HG03139 (cell line): ENCODE results near the gene CXCR3.
"Not testable (repeated sequence)": the region's sequence is repeated elsewhere in the genome, so short reads cannot be mapped to it uniquely, and the experiment has no call there.

Experiments used
- ATAC-seq: cut with Tn5 transposase; IDR thresholded peaks from one replicate; pipeline ENCODE4 v1.9.1; 2021; ENCODE audit not compliant: unreplicated experiment

The CXCR3 gene

DNA sequence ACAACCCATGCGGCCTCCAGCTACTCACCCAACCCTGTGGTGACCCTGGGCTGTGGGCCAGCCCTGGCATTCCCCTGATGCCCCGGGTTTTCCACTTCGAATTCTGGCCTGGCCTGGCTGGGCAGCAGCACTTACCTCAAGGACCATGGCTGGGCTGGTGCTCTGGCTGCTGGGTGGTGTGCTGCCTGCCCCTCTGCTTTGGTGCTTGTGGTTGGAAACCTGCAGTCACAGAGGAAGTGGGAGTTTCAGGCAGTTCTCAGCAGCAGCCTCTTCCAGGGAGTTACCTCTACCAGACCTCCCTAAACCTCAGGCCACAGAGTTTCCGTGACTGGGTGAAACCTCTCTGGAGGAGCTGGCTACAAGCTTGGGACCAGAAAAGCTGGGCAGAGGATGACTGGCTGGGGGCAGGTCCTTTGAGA lies at the start of gene CXCR3:
TSS of gene CXCR3 (minus strand) at position 209 of the 419 bp plus-strand sequence. CDS start at position 147, 62 bp downstream.
- ATAC-seq, result peak; percentile 51

DNA sequence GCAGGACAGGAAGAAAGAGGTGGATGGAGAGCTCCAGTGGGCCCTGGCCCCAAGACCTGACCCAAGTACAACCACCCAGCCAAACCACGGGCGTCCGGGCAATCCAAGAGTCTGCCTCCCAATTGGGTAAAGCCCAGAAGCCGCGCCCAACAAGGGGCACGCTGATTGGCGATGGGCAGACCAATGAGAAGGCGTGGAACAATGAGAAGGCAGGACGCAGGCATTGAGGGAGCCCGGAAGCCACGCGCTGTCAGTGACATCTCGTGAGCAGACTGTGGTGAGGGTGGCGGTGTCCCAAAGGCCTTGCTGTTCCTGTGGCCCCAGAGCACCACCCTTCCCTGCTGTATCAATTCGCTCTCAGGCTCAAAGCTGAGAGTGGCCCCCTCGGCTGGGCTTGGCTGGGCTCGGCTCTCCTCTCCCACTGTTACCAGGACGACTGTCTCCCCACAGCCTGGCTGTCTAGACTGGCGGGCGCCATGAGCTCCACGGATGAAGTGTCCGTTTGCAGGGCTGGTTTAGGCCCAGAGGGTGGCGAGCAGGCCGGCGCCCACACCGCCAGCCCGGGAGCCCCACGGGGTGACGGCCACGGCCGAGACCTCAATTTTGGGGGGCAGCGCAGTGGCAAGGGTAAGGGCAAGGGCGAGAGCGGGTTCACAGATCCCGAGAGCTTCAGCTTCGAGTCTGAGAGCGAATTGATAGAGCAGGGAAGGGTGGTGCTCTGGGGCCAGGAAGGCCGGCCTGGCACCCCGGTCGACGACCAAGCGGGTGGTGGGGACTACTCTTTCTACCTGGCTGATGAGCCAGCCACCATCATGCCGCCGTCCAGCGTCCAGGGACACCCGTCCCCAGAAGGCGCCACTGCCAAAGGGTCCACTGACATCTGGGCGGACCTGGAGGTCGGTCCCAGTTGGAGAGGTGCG lies 49.3 kb upstream of the CXCR3 start, which contains the start of gene LOC101059915:
TSS of gene LOC101059915 (plus strand) at position 219 of the 920 bp plus-strand sequence.
- no peak for ATAC-seq

DNA sequence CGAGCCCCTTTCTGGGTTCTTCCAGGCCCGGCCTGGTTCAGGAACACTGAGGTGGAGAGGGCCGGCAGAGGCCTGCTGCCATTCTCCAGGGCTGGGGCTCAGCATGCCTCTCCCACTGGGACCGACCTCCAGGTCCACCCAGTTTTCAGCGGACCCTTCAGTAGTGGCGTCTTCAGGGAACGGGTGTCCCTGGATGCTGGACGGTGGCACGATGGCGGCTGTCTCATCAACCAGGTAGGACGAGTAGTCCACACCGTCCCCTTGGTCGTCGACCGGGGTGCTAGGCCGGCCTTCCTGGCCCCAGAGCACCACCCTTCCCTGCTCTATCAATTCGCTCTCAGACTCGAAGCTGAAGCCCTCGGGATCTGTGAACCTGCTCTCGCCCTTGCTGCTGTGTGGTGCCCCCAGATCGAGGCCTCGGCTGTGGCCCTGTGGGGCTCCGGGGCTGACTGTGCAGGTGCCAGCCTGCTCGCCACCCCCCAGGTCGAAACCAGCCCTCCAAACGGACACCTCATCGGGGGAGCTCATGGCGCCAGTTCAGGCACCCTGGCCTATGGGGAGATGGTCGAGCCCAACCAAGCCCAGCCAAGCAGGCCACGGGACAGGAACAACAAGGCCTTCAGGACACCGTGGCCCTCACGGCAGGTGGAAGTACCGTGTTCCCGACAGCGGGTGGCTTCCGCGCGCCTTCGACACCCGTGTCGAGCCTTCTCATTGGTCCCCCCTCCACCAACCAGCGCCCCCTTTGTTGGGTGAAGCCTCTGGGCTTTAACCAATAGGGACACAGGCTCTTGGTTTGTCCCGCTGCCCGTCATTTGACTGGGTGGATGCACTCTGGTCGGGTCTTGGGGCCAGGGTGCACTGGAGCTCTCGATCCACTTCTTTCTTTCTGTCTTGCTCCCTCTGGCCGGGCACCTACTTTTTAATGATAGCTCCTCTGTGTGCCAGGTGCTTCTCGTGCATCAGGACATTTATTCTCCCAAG lies 48.2 kb upstream of the CXCR3 start:
- no peak for ATAC-seq

DNA sequence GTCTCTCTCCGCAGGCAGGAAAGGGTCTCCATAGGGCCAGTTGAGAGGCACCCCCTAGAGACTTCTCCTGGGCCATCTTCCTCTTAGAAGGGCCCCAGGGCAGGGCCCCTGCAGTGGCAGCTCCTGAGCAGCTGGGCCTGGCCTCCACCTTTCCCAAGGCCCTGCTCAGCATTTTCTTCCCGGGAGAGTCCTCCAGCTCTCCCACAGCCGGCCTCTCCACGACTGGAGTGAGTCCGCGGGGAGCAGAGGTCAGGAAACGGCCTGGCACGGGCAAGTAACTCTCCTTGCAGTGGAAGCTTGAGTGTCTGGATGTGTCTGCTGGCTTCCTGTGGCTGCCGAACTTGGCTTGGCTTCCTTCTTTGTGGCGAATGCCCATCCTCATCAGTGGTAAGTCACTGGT lies 47.4 kb upstream of the CXCR3 start:
- no peak for ATAC-seq

DNA sequence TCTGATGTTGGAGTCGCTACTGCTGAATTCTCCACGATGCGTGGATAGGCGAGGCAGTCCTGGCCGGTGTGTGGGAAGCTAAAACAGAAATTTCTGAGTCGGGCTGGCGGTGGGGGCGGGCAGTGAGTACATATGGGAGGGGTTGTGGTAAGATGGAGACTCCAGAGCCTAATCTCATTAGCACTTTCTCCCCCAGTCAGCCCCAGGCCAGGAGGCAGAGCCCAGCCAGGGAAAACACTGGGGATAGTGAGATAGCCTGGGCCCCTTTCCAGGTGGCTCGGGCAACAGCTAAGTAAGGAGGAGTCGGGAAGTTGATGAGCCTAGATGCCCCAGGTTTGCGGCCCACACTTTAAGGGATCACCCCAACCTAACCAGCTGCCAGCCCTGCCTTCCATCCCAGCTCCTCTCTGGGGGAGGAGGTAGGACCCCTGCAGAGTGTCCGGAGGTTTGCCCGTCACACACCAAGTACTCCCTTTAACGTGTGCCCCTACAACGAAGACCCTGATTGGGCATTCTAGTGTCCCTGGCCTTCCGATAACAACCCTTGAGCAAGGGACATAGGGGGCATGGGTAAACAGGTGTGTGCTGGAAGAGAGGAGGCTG lies 46.7 kb upstream of the CXCR3 start:
- ATAC-seq, result no peak

DNA sequence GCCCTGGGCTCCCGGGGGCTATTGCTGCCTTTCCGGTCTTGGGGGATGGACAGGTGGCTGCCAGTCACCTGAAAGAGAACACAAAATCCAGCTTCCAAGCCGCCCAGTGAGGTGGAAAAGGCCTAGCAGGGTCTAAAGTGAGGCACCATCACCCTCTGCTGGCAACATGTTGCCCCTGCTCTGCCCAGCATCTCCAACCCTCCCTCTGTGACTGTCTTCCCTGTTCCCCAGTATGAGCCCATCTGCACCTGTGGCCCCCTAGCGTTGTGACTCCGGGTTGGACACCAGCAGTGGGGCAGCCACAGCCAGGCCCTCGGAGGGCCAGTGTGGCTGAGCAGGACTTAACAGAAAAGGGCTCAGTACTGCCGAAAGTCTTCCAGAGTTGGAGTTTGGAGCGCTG lies 45.9 kb upstream of the CXCR3 start:
- peak; percentile 53 for ATAC-seq

DNA sequence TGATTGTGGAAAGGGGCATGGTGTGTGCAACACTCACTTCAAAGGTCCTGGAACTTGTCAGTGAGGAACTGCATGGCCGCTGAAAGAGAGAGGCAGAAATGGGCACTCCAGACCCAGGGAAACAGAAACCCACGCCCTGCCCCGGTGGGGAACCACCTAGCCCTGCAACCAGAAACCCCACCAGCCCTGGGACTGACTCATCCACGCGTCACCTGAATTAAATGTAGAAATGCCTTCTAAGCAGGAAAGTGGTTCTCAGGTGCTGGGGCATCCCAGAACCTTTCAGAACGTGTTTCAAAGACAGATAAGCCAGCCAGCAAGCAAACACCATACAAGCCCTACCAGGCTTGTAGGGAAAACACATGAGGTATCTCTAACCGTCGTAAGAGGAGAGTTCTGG lies 44.9 kb upstream of the CXCR3 start:
- not testable (repeated sequence) for ATAC-seq

DNA sequence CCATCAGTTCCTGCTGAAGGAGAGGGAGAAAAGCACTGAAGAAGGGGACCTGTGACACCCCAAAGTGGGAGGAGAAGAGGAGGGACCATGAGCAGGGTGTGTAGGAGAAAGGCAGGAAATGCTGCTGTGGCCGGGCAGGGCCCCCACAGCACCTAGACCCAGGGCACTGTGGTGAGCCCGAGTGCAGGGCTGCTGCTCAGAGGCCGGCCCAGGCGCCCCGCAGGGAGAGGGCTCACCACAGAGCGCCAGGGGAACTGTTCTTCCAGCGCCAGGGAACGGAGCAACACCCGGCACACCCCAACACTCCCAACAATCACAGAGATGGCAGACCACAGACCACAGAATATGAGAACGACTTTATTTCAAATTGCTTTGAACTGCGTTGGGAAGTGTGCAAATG lies 44.3 kb upstream of the CXCR3 start:
- ATAC-seq, result not testable (repeated sequence)

DNA sequence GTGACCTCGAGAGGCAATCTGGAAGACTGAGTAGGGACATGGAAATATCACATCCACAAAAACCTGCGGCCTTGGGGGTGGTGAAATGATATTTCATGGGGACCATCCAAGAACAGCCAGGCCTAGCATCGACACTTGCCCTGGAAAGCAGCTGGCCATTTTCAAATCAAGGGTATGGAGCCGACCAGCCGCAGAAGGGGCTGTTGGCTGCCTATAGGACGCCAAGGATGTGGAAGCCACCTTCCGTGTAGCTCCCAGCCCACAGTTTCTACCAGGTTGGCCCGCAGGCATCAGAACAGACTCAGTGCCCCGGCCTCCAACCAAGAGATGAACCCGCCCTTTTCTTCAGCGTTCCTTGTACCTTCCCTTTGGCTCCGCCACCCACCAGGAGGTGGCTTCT lies 43.6 kb upstream of the CXCR3 start:
- ATAC-seq, result no peak

DNA sequence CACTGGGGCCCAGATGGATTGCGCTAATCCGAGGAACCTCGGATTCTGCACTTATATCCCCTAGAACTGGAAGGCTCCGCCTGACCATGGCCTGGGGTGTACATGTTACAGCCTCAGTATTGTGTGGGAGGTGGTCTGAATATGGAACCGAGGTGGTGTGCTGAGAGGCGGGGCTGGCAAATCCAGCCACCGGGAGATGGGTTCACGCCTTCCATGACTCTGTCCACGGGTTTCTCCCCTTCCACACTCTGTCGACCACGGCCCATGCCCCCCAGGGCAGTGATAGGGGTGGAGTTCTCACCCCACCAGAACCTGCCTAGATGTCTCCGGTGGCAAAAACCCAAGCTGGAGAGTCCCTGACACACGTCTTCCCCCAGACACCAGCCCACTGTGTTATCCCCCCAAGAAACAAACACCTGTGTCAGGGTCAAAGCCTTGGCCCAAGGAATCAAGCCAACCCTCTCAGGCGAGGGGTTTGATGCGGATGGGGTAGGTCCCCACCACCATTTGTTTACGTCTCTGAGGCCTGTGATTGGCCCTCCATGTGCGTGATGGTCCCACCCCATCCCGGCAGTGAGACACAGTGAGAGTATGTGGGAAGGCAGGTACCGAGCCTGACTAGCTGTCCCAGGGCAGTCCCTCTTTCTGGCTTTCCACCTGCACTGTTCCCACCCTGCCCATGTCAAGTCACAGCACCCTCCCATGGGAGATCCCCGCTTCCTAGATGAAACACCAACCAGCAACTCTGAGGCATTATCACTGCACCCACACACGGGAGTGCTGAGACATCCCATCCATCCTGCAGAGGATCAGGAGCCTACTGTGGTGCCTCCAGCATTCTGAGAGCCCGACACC lies 42.5 kb upstream of the CXCR3 start:
- ATAC-seq, result no peak

DNA sequence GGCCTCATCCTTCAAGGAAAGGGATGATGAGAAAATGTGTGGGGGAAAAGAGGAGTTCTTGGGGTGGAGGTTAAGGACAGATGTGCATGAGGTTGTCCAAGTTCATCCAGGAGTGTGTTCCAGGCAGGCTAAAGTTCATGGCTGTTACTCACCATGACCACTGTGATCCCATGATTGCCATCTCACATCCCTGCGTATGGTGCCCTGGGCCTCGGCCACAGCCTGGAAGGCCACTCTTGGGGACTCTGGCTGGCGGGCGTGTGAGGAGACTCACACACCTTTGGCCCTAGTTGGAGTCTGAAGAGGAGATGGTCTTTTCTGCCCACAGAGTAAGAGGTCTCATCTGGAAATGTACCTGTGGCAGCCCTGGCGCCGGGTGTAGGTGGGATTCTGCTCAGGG lies 41.6 kb upstream of the CXCR3 start:
- ATAC-seq, result no peak

DNA sequence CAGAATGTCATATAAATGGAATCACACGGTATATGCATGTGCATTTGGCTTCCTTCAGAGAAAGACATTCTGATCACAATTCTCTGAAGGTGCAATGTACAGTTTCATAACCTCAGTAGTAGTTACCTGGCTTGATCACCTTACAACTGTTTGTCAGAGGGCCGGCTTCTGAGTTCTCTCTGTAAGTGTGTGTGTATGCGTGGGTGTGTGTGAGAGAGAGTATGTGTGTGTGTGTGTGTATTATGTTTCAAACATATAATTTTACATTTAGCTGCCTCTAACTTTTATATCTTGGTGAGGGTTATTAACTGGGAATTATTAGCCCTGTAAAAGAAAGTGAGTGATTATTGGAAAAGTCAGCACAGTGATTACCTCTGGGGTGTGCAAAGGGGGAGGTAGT lies 41.0 kb upstream of the CXCR3 start:
- ATAC-seq, result no peak

DNA sequence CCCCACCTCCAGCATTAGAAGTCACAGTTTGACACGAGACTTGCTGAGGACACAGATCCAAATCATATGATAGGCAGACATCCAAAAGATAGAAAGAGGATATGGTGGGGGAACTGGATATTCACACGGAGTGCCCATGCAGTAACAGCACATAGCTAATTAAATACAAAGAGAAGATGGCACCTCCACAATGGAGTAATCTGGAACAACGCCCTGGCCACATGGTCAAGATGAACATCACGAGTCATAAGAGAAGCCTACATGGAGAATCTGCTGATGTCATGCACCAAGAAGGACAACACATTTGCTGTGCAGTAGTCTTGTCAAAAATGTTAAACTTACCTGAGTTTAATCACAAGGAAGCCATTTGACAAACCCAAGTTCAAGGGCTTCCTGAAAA lies 39.0 kb upstream of the CXCR3 start:
- ATAC-seq, result no peak

DNA sequence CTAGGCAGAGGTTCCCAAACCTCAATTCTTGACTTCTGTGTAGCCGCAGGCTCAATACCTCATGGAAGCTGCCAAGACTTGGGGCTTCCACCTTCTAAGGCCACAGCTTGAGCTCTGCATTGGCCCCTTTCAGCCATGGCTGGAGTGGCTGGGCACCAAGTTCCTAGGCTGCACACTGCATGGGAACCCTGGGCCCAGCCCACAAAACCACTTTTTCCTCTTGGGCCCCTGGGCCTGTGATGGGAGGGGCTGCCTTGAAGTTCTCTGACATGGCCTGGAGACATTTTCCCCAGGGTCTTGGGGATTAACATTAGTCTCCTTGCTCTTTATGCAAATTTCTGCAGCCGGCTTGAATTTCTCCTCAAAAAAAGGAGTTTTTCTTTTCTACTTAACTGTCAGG lies 35.0 kb upstream of the CXCR3 start:
- ATAC-seq, result no peak

DNA sequence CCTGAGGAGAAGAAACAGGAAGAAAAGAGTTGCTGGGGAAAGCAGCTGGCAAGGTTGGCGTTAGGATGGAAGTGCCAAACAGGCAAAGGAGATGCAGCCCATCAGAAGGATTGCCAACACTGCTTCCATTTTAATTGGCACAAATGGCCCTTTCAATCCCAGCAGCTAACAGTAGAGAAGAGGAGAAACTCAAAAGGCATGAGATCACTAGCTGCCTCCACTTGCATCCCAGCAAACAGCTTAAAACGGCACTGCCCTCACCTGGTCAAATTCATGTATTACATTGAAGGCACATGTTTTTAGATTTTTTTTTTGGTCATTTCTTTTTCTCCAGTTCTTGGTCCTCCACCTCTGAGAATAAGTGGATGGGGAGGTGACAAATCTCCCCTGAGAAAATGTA lies 34.1 kb upstream of the CXCR3 start:
- ATAC-seq, result no peak

DNA sequence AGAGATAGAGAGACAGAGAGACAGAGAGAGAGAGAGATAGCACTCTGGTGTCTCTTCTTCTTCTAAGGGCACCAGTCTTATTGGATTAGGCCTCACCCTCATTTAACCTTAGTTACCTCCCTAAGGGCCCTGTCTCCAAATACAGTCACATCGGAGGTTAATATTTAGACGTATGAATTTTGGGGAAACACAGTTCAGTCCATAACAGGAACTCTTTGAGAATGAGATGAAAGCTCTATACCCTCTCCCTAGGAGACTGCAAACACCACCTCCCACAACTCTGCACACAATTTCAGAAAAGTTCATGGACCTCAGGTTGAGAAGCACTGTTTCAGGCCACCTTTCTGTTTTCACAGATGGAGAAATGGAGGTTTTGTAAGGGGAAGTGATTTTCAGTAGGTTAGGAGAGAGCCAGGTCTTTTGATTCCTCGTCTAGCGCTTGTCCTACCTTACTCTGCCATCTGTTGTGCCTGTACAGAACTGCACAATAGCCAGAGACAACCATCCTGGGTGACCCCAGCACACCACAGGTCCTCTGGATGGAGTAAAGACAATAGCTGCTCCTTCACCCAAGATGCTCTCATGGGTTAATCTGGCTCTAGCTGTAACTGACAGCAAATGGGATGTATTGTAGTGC lies 32.1 kb upstream of the CXCR3 start:
- no peak for ATAC-seq

DNA sequence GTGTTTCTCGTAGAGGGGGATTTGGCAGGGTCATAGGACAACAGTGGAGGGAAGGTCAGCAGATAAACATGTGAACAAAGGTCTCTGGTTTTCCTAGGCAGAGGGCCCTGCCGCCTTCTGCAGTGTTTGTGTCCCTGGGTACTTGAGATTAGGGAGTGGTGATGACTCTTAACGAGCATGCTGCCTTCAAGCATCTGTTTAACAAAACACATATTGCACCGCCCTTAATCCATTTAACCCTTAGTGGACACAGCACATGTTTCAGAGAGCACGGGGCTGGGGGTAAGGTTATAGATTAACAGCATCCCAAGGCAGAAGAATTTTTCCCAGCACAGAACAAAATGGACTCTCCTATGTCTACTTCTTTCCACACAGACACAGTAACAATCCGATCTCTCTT lies 26.1 kb upstream of the CXCR3 start:
- not testable (repeated sequence) for ATAC-seq

DNA sequence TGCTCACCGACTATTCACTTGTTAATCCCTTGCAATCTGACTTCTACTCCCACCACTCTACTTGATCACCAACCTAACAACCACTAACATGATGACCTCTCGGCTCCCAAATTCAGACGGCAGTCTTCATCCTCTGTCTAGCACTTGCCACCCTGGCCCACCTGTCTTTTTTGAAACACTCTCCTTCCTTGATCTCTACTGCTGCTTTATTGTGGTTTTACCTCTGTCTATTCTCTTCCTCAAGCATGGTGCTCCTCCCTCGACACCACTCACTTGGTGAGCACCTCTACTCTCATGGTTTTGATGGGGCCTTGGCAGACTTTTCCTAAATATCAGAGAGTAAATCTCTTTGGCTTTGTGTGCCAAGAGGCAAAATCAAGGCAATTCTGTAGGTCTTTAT lies 21.7 kb upstream of the CXCR3 start:
- no peak for ATAC-seq

DNA sequence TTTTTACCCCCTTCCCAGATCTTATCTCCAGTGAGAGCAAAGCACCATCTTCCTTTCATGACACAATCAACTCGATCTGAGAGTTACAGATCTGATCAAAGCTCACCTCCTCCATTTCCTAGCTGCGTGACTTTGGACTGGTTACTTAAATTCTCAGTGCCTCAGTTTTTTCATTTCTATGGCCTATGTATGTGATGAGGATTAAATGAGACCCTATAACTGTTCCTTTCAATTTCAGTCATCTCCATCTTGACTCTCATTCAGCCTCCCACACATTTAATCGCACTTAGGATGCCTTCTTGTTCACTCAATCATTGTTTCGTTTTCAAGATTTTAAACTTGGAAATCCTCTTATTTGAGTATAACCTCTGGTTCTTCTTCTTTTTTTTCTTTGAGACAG lies 20.1 kb upstream of the CXCR3 start:
- ATAC-seq, result no peak

DNA sequence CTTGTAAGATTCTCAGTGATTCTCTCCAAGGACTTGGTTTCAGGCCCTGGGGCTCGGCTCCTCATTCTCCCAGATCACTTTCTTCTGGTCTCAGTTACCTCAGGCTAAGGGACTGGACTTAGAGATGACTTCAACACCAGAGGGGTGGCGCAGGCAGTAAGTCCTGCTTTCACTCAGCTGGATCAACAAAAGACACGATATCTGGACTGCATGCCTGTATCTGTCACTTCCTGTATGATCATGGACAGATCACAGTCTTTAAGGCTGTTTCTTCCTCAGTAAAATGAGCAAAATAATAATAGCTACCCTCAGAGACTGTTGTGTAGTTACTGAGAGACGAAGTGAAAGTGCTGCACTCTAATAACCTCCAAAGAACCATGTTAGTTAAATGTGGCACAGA lies 19.5 kb upstream of the CXCR3 start:
- ATAC-seq, result no peak
